ENCODE measurements around the gene NF2. TPM values are rescaled to one million over a fixed set of nuclear protein-coding genes. Genes with fewer than 3 reads are reported as not detected.

Gene NF2
- total RNA-seq, 3 donors from 2014 or later: 21.1 to 36.1 (median 31.8) TPM

DNA sequence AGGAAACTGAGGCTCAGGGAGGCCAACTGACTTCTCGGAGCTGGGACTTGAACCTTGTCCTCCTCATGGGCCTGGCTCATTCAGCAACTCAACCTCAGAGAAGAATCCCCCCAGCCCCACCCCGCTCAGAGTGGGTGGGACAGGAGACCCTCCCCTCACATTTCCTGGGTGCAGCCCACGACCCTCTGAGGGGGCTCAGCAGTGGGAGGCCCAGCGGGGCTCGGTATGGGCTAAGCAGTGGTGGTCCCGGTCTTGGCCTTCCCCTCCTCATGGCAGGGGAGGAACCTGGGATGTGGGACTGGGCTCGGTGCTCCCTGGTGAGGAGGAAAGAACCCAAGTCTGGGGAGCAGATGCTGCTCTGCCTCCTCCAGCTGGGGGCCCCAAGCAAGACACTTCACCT is 102.2 kb downstream of the NF2 start:
- no peaks in the 10 kb centered on the region for H3K36me3 ChIP-seq
- no peak for TF ChIP-seq POLR2A (IDR thresholded peaks at IDR 0.05)
- TF ChIP-seq POLR2AphosphoS5 (IDR thresholded peaks at IDR 0.05): no peak
- TF ChIP-seq, protein P1, sequence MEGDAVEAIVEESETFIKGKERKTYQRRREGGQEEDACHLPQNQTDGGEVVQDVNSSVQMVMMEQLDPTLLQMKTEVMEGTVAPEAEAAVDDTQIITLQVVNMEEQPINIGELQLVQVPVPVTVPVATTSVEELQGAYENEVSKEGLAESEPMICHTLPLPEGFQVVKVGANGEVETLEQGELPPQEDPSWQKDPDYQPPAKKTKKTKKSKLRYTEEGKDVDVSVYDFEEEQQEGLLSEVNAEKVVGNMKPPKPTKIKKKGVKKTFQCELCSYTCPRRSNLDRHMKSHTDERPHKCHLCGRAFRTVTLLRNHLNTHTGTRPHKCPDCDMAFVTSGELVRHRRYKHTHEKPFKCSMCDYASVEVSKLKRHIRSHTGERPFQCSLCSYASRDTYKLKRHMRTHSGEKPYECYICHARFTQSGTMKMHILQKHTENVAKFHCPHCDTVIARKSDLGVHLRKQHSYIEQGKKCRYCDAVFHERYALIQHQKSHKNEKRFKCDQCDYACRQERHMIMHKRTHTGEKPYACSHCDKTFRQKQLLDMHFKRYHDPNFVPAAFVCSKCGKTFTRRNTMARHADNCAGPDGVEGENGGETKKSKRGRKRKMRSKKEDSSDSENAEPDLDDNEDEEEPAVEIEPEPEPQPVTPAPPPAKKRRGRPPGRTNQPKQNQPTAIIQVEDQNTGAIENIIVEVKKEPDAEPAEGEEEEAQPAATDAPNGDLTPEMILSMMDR (IDR thresholded peaks at IDR 0.05): no peak
- DNase-seq (ENCODE audit: low spot score in 2 of 2): no peak
- H3K4me1 ChIP-seq: no peaks in the 10 kb centered on the region
- H3K9me3 ChIP-seq: no peaks in the 10 kb centered on the region
- intact Hi-C loops (cut with DNase I; ENCODE audit: low total_unique reads): loop anchor here (5.0 kb wide), 1 partner anchor 523 kb away; no protein-coding TSS in a partner anchor
- no peak overlapping the region for H3K27ac ChIP-seq
- H3K27me3 ChIP-seq: peaks cover 0 to 19% of the 10 kb centered on the region in 2 donors
- H3K4me3 ChIP-seq: no peak overlapping the region

DNA sequence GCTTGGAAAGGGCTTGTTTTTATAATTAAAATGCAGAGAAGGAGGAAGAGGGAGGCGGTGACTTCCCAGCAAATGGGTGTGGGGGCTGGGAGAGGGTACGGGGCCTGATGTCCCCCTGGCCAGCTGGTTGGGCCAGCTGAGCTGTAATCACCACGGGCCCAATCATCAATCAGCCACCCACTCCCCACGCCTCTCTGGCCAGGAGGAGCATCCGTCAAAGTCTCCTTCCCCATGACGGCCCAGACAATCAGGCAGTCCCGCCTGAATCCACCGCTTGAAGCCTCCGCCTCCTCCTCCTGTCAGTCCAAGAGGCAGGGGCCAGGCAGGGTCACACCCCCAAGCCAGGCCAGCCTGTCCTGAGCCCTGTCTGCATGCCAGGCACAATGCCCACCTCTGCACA is 103.1 kb downstream of the NF2 start:
- no peak for DNase-seq (ENCODE audit: low spot score in 2 of 2)
- Histone ChIP-seq H3K4me3 (no peak overlapping the region), H3K4me1 (no peaks in the 10 kb centered on the region), H3K27me3 (peaks cover 0 to 25% of the 10 kb centered on the region in 2 donors), H3K9me3 (no peaks in the 10 kb centered on the region), H3K27ac (no peak overlapping the region), H3K36me3 (no peaks in the 10 kb centered on the region)
- intact Hi-C loops (cut with DNase I; ENCODE audit: low total_unique reads): loop anchor here (5.0 kb wide), 1 partner anchor 524 kb away; no protein-coding TSS in a partner anchor
- TF ChIP-seq POLR2A (IDR thresholded peaks at IDR 0.05): no peak
- TF ChIP-seq, protein P1 (IDR thresholded peaks at IDR 0.05): no peak
- no peak for TF ChIP-seq POLR2AphosphoS5 (IDR thresholded peaks at IDR 0.05)

DNA sequence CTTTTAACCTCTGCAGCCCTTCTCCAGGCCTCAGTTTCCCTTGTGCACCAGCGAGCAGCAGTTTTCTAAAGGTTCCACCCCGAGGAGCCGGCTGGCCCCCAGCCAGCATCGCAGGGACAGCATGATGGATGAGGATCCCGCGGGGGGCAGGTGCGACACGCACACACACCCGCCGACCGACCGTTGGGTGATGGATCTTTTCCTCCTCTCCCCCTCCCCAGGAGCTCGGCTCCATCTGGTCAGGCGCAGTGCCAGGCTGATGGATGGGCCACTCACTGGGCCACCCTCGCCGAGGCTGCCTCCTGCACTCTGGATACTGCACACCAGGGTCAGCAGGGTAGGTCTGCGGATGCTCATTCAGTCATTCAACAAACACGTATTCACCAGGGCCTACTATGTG is 103.6 kb downstream of the NF2 start:
- intact Hi-C loops (cut with DNase I; ENCODE audit: low total_unique reads): loop anchor here (5.0 kb wide), 1 partner anchor 525 kb away; no protein-coding TSS in a partner anchor

DNA sequence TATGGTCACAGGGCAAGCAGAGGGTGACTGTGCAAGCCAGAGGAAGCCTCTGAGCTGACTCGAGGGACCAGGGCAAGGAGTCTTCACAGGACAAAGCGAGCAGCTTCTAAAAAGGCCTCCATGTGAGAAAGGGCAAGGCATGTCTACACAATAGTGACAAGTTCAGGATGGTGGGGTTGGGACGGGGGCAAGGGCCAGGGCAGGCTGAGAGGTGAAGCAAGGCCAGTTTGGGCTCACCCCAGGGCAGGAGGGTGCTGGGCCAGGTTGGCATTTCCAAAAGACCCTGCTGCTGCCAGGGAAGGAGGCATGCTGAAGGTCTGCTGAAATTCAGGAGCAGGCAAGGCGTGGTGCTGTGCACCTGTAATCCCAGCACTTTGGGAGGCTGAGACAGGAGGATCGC is 104.0 kb downstream of the NF2 start:
- H3K4me1 ChIP-seq: no peaks in the 10 kb centered on the region
- TF ChIP-seq, protein P1 (IDR thresholded peaks at IDR 0.05): no peak
- TF ChIP-seq POLR2AphosphoS5 (IDR thresholded peaks at IDR 0.05): no peak
- no peak for TF ChIP-seq POLR2A (IDR thresholded peaks at IDR 0.05)
- no peak overlapping the region for H3K27ac ChIP-seq
- H3K36me3 ChIP-seq: no peaks in the 10 kb centered on the region
- peaks cover 0 to 23% of the 10 kb centered on the region in 2 donors for H3K27me3 ChIP-seq
- intact Hi-C loops (cut with DNase I; ENCODE audit: low total_unique reads): loop anchor here (5.0 kb wide), 1 partner anchor 525 kb away; no protein-coding TSS in a partner anchor
- no peak for DNase-seq (ENCODE audit: low spot score in 2 of 2)
- no peak overlapping the region for H3K4me3 ChIP-seq
- no peaks in the 10 kb centered on the region for H3K9me3 ChIP-seq

More for the DNA sequence above, 103.6 kb downstream of the NF2 start:
- DNase-seq (ENCODE audit: low spot score in 2 of 2): no peak
- no peaks in the 10 kb centered on the region for H3K9me3 ChIP-seq
- TF ChIP-seq, protein P1 (IDR thresholded peaks at IDR 0.05): no peak
- TF ChIP-seq POLR2A (IDR thresholded peaks at IDR 0.05): no peak
- H3K27ac ChIP-seq: no peak overlapping the region
- H3K4me3 ChIP-seq: no peak overlapping the region
- peaks cover 0 to 25% of the 10 kb centered on the region in 2 donors for H3K27me3 ChIP-seq
- no peaks in the 10 kb centered on the region for H3K36me3 ChIP-seq
- no peaks in the 10 kb centered on the region for H3K4me1 ChIP-seq

DNA sequence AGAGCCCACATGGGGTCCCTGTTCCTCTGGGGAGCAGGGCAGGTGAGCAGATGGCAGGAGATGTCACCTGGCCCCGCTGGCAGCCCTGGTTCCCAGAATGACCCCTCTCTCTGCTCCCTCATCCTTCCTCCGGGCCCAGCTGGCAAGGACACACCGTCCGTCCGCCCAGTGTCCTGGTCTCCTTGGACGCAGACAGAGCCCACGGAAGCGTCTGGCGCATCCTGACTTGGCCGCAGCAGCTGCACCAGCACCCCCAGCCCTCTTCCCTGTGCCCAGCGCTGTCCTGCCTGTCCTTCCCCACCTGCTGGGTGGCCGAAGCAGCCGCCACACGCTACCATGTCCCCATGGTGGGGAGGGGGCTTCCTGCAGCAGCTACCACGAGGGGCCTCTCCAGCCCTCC is 106.8 kb downstream of the NF2 start:
- TF ChIP-seq POLR2A (IDR thresholded peaks at IDR 0.05) (no peak), POLR2AphosphoS5 (IDR thresholded peaks at IDR 0.05) (no peak)
- TF ChIP-seq, protein P1 (IDR thresholded peaks at IDR 0.05): no peak
- intact Hi-C loops (cut with DNase I; ENCODE audit: low total_unique reads): loop anchor here (5.0 kb wide), 1 partner anchor 792 kb away; no protein-coding TSS in a partner anchor
- no peaks in the 10 kb centered on the region for H3K9me3 ChIP-seq
- no peaks in the 10 kb centered on the region for H3K4me1 ChIP-seq
- H3K4me3 ChIP-seq: no peak overlapping the region
- DNase-seq (ENCODE audit: low spot score in 2 of 2): no peak
- H3K27me3 ChIP-seq: peaks cover 0 to 12% of the 10 kb centered on the region in 2 donors
- no peaks in the 10 kb centered on the region for H3K36me3 ChIP-seq
- H3K27ac ChIP-seq: no peak overlapping the region

Data from breast epithelium (tissue), 4 donors.